ENCODE measurements around the gene UQCR10.

The UQCR10 gene

DNA sequence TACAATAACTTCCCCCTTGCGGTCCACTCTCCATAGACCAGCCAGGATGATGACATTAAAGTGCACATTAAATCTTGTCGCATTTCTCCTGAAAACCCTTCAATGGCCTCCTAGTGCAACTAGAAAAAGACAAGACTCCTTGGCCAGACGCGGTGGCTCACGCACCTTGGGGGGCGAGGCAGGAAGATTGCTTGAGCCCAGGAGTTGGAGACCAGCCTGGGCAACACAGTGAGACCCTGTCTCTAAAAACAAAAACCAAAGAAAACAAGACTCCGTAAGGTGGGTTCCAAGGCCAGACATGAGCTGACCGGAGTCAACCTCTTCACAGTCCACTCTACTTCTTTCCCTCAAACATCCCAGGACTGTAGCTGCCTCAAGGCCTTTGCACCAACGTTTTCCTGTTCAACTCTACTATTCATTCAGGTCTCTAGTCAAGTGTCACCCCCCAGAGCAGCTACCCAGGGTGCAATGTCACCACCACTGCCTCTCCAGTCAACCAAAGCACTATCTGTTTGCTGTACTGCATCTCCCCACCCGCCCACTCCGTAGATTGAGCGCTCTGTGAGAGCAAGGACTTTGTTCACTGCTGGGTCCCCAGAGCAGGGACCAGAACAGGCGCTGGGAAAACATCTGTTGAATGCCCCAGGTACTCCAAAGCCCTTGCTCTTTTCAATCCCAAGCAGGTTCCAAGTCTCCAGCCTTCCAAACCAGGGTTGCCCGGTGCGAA is 1.1 kb upstream of the UQCR10 start:
- no peak for DNase-seq

- peak; percentile 71 to 85 (median 80) for DNase-seq
These were observed 468 bp upstream of the UQCR10 start, which contains the start of gene ZMAT5 for GRCh38 chr22:29766632-29767170. ZMAT5 (minus strand) TSS chr22:29767007; CDS start chr22:29748544, 18,463 bp downstream.

DNA sequence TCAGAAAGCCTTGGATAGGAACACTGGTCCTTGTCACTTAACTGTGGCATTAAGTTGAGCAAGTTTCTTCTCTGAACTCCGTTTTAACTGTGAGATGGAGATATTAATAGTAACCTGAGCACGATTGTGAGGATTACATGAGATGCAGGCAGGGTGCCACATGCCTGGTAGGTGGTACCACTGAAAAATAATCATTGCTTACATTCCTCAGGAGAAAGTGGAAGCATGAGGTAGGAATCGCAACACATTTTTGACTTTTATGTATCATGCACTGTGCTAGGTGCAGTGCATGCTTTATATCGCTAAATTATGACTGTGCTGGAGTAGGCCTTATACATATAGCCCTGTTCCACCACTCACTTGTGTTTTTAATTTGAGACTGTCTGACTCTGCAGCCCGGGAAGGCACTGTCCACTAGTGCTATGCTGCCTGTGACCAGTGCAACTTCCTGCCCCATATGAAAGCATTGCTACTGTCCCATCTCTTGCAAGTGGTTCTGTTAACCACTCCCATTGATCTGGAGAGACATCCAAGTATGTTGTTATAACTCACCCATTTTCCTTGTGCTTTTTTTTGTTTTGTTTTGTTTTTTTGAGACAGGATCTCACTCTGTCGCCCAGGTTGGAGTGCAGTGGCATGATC is 1.0 kb downstream of the UQCR10 start:
- DNase-seq, result no peak

GRCh38 chr22:29769723-29770321 is 2.7 kb downstream of the UQCR10 start:
- DNase-seq, result no peak

- DNase-seq, result no peak
These were observed 5.0 kb downstream of the UQCR10 start for GRCh38 chr22:29772170-29772641.

GRCh38 chr22:29773233-29773632 is 6.1 kb downstream of the UQCR10 start:
- DNase-seq, result no peak

DNA sequence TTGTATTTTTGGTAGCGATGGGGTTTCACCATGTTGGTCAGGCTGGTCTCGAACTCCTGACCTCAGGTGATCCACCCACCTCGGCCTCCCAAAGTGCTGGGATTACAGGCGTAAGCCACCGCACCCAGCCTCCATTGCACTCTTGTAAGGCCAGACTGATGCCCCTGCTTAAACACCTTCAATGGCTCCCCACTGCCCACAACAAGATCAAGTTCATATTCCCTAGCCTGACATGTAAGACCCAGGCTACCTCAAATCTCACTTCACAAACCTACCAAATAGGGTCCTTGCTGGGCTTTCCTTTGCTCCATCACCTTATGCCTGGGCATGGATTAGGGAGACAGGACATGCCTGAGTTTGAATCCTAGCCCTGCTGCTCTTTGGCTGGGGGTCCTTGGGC is 13.1 kb downstream of the UQCR10 start:
- no peak for DNase-seq

GRCh38 chr22:29780748-29781676 is 13.8 kb downstream of the UQCR10 start:
- DNase-seq, result no peak

DNA sequence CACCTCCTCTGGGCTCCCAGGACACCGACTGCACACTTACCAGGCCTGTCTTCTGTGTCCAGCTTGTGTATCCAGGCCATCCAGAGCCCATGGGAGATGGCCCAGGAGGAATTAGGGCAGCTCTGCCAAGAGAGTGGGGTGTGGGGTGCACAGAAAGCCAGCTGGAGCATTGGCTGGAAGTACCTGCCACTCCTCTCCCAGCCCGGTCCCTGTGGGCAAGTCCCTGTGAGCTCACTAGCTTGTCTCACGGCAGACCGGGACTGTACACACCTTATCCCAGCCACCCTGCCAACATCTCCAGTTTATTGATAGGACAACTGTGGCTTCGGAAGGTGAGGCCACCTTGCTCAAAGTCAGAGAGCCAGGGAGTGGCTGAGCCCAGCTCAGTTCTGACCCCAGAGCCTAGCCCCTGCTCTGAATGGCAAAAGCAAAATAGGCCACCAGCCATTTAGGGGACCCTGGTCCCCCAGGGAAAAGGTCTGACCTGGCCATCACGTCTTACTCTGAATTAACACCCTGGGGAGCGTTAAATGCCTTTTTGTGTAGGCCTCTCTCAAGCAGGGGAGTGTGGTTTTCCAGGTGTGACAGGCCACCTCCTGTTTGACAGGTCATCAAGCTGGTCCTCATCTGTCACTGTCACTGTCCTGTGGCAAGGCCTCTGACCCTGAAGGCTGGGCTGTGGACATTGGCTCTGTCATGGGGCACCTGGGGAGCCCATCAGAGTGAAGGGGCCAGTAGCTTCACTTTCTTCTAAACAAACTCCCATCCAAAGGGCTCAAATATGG is 15.1 kb downstream of the UQCR10 start:
- DNase-seq, result no peak

DNA sequence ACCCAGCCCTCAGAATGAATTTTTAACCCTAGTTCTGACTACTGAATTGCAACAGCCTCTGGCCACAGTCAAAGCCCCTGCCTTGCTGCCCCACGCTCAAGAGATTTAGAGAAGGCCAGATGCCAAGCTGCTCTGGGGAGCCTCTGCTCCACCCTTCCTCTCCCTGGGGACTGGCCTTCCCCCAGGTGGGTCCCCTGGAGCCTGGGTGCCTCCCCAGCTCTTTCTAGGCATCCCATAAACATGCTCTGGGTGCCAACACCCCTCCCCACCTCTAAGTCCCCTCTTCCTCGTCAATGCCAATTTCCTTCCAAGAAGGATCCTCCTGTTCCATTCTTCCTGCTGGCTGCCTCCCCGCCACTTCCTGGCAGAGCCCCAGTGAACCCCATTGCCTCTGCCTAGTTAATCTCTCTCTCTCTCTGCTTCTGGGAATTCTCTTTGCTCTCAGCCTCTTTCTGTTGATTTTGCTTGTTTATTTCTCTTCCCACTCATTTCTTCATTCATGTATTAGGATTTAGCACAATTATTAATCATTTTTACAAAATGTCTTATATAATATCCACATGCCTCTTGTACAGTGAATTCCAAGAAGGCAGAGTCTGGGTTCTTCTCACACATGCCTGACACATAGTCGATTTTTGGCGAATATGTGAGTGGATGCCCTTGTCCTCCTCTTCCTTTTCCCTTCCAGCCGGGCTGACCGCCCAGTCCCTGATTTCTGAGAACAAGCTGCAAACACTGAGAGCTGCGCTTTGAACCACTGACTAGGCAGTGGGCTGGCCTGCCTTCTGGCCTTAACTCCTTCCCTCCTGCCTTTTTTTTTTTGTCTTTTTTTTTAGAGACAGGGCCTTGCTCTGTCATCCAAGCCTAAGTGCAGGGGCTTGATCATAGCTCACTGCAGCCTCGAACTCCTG is 17.5 kb downstream of the UQCR10 start:
- no peak for DNase-seq

DNA sequence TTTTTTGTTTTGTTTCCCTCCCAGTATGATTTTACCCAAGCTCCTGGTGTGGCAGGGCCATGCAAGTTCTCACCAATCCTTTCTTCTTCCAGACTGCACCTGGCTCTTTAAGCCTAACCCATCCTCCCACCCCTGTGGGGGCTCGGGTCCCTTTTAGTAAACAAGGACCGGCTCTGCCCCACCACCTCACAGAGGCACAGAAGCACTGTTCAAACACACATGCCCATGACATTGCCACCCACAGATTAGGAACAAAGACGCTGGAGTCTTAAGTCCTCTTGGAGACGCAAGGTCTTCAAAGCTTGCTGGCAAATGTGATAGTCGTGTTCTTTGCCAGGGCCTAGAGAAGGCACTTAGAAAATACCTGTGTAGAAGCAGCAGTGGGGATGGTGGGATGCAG is 18.9 kb downstream of the UQCR10 start:
- no peak for DNase-seq

DNA sequence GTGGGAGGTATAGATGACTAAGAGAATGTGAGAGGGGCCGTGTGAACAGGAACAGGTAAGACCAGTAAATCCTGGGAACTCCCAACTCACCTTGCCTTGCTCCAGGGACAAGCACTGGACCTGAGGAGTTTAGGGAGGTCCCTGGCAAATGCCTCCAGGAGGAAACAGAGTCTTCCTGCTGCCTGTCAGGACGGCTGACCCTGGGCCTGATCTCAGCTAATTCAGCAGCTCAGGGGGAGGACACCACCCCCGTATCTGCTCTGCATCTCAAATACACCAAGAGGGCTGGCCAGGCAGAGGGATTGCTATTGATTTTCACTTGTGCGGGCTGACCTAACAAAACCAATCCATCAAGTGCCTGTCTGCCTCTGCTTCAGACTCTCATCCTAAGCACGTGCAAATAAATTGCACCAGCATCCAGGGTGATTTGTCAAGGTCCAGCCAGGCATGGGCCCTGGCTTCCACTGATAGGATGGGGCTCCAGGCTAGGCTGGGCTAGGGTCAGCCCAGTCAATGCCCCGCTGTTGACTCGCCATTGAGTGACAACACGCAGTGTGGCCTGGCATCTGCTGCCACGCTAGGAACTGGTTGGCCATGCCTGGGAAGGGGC is 20.3 kb downstream of the UQCR10 start:
- no peak for DNase-seq

- no peak for DNase-seq
These were observed 21.4 kb downstream of the UQCR10 start for GRCh38 chr22:29788339-29789279.

DNA sequence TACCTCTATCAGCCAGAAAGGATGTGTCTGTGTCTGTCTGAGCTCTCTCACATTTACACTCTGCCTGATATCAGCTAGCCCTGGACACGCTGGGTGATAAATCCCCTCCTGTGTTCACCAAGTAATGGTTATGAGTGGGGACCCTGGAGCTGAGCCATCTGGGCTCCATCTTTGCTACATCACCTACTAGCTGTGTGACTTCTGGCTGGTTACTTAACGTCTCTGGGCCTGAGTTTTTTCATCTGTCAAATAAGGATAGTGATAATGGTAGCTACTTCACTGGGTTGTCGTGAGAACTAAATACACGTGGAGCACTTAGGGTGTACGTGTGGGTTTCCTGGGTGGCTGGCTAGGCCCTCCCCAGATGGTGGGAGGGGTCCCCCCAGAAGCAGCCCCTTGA is 22.9 kb downstream of the UQCR10 start:
- DNase-seq, result no peak

GRCh38 chr22:29793396-29793795 is 26.2 kb downstream of the UQCR10 start:
- no peak for DNase-seq

- no peak for DNase-seq
These were observed 28.5 kb downstream of the UQCR10 start for GRCh38 chr22:29795663-29796062.

GRCh38 chr22:29797351-29797750 is 30.2 kb downstream of the UQCR10 start:
- no peak for DNase-seq

- no peak for DNase-seq
These were observed 31.1 kb downstream of the UQCR10 start for GRCh38 chr22:29798318-29798717.

DNA sequence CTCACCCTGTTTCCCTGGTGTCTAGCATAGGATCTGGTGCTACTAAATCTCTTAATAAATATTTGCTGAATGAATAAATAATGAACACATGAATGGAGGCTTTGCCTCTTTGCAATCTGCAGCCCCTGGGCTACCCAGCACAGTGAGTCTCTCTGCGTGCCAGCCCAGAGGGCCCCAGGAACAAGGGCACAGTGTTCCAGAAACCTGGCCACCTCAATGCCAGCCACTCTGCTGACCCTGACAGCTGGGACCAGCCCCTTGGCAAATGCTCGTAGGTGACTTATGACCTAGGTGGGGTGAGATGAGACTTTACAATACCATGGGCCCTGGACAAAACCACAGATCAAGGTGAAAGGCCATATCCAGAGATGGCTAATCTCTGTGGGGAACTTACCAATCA is 31.6 kb downstream of the UQCR10 start:
- no peak for DNase-seq

Measured in activated CD4-positive, CD25-positive, alpha-beta regulatory T cell (primary cell).